HepG2 (cell line): ENCODE results near the gene MYH7. TPM values are rescaled to one million over a fixed set of nuclear protein-coding genes. Genes with fewer than 3 reads are reported as not detected.

Experiments
- DBP ChIP-seq: sonication (generic); formaldehyde crosslinking; IDR thresholded peaks from 2 replicates; pipeline ENCODE4 v1.4.0; 2020; ENCODE audit warnings: missing genetic modification reagents; ENCODE audit errors: not compliant biosample characterization
- HIVEP1 ChIP-seq: sonication (generic); formaldehyde crosslinking; IDR thresholded peaks from 2 replicates; pipeline ENCODE4 v1.4.0; 2020; ENCODE audit warnings: mild to moderate bottlenecking, missing genetic modification reagents
- HOXA5 ChIP-seq: sonication (generic); formaldehyde crosslinking; IDR thresholded peaks from 2 replicates; pipeline ENCODE4 v1.4.0; 2020; ENCODE audit warnings: missing genetic modification reagents
- HOXA9 ChIP-seq: sonication (generic); formaldehyde crosslinking; IDR thresholded peaks from 2 replicates; pipeline ENCODE4 v1.8.1; 2022; ENCODE audit warnings: missing genetic modification reagents, mild to moderate bottlenecking, moderate library complexity, borderline replicate concordance
- PAF1 ChIP-seq: IDR thresholded peaks from 2 replicates; pipeline ENCODE4 v1.6.1; 2016; ENCODE audit warnings: missing genetic modification reagents, missing compliant biosample characterization
- PHF21A ChIP-seq: sonication (generic); formaldehyde crosslinking; IDR thresholded peaks from 2 replicates; pipeline ENCODE4 v1.5.0; 2020; ENCODE audit warnings: mild to moderate bottlenecking, missing genetic modification reagents
- PHF8 ChIP-seq: sonication (generic); formaldehyde crosslinking; IDR thresholded peaks from 2 replicates; pipeline ENCODE4 v1.5.0; 2020; ENCODE audit warnings: missing genetic modification reagents
- RORA ChIP-seq: sonication (generic); formaldehyde crosslinking; IDR thresholded peaks from 2 replicates; pipeline ENCODE4 v1.5.0; 2020; ENCODE audit warnings: mild to moderate bottlenecking, missing genetic modification reagents, moderate library complexity
- SOX13 ChIP-seq, 3 experiments: fragments of 450-650 bp in 1 of 3; sonication (generic) in 1 of 3; formaldehyde crosslinking in 1 of 3; IDR thresholded peaks in 2 of 3; conservative IDR thresholded peaks in 1 of 3; 2 replicates each; pipeline versions ENCODE4 v1.5.0 to v1.6.1; 2016 to 2020; ENCODE audit warnings: antibody characterized with exemption in 1 of 3, mild to moderate bottlenecking in 1 of 3, missing compliant biosample characterization in 1 of 3, missing genetic modification reagents in 1 of 3, moderate library complexity in 1 of 3
- SRF ChIP-seq: IDR thresholded peaks from 2 replicates; pipeline ENCODE4 v1.6.1; 2011; ENCODE audit warnings: mild to moderate bottlenecking, low read depth, low read length, moderate library complexity
- TBX3 ChIP-seq: fragments of 450-650 bp; IDR thresholded peaks from 2 replicates; pipeline ENCODE4 v1.6.1; 2017; ENCODE audit warnings: antibody characterized with exemption, mild to moderate bottlenecking, inconsistent platforms, borderline replicate concordance
- YY1 ChIP-seq: IDR thresholded peaks from 2 replicates; pipeline ENCODE4 v1.6.1; 2011; ENCODE audit warnings: low read length, low read depth, moderate library complexity, mild to moderate bottlenecking; ENCODE audit not compliant: insufficient read depth, insufficient replicate concordance
- ZHX2 ChIP-seq, 2 experiments: sonication (generic) in 1 of 2; formaldehyde crosslinking in 1 of 2; IDR thresholded peaks; 2 replicates each; pipeline versions ENCODE4 v1.6.1 to v1.9.0; 2014 to 2022; ENCODE audit warnings: antibody characterized with exemption in 1 of 2, borderline replicate concordance in 1 of 2, inconsistent platforms in 1 of 2, low read depth in 1 of 2, missing genetic modification reagents in 1 of 2
- ZNF33A ChIP-seq: sonication (generic); formaldehyde crosslinking; IDR thresholded peaks from 2 replicates; pipeline ENCODE4 v1.5.1; 2020; ENCODE audit warnings: missing genetic modification reagents, mild to moderate bottlenecking, moderate library complexity, borderline replicate concordance
- ZNF557 ChIP-seq: sonication (generic); formaldehyde crosslinking; IDR thresholded peaks from 2 replicates; pipeline ENCODE4 v1.4.0; 2020; ENCODE audit warnings: missing genetic modification reagents
- ZNF589 ChIP-seq: sonication (generic); formaldehyde crosslinking; conservative IDR thresholded peaks from 2 replicates; pipeline ENCODE4 v1.8.0; 2022; ENCODE audit warnings: mild to moderate bottlenecking, moderate library complexity, missing genetic modification reagents
- ZNF652 ChIP-seq: IDR thresholded peaks from 2 replicates; pipeline ENCODE4 v1.6.1; 2016; ENCODE audit warnings: low read depth, borderline replicate concordance
- ZSCAN21 ChIP-seq: sonication (generic); formaldehyde crosslinking; IDR thresholded peaks from 2 replicates; pipeline ENCODE4 v1.8.0; 2022; ENCODE audit warnings: mild to moderate bottlenecking, missing genetic modification reagents, moderate library complexity, borderline replicate concordance
- ZZZ3 ChIP-seq: sonication (generic); formaldehyde crosslinking; IDR thresholded peaks from 2 replicates; pipeline ENCODE4 v1.4.0; 2020; ENCODE audit warnings: missing genetic modification reagents, mild to moderate bottlenecking, borderline replicate concordance
- polyA plus RNA-seq, 8 experiments: library from polyadenylated mRNA; depleted of rRNA in 3 of 8; stranded (reverse) in 7 of 8; unstranded in 1 of 8; fragments of >200 nt; fragmentation: Illumina TruSeq in 4 of 8; extraction: Trizol in 4 of 8; gene quantifications; 2 replicates each; pipeline versions ENCODE4 v1.2.1 to v1.2.3, GENCODE V29; 2011 to 2016; ENCODE audit warnings: low read depth in 4 of 8, missing spikeins in 1 of 8, mixed read lengths in 1 of 8; ENCODE audit not compliant: insufficient read depth in 1 of 8
- total RNA-seq, 5 experiments: library from RNA; depleted of rRNA; stranded (reverse); fragments of >200 nt; fragmentation: Illumina TruSeq; extraction: Trizol; gene quantifications; 2 replicates each; pipeline ENCODE4 v1.2.3, GENCODE V29; 2016; ENCODE audit warnings: low read depth in 1 of 5
- TF ChIP-seq, protein P1 (sequence below): sonication (generic); formaldehyde crosslinking; IDR thresholded peaks from 2 replicates; pipeline ENCODE4 v1.8.0; 2022; ENCODE audit warnings: low read depth, missing genetic modification reagents

The MYH7 gene
- total and polyA plus RNA-seq, 2 of the 13 experiments (the other 11 are each of a cell fraction or from before 2014, with no cell fraction given): 0.04 TPM; not detected in 1

GRCh38 chr14:23469127-23469905 is 33.9 kb upstream of the MYH7 start, which contains the start of gene NGDN (continued):
- TF ChIP-seq ZHX2 (IDR thresholded peaks at IDR 0.05; ENCODE audit: low read depth): peak; percentile 97
- TF ChIP-seq ZHX2 (CRISPR knock-in tag; IDR thresholded peaks at IDR 0.05; ENCODE audit: borderline replicate concordance): peak; percentile 77; the same call in 1 of the 2 replicates
- peak; percentile 86 for TF ChIP-seq SRF
- TF ChIP-seq PHF21A (CRISPR knock-in tag): peak; percentile 91
- no peak for TF ChIP-seq ZNF589
- TF ChIP-seq HOXA5 (CRISPR knock-in tag): peak; percentile 88
- TF ChIP-seq ZNF652 (CRISPR knock-in tag): peak; percentile 8; the same call in 1 of the 2 replicates
- no peak for TF ChIP-seq RORA (CRISPR knock-in tag)
- no peak; the same call in 1 of the 2 replicates for TF ChIP-seq ZSCAN21 (CRISPR knock-in tag)
- peak; percentile 100 for TF ChIP-seq PHF8 (CRISPR knock-in tag)
- TF ChIP-seq ZNF33A (CRISPR knock-in tag): no peak
- TF ChIP-seq, protein P1, sequence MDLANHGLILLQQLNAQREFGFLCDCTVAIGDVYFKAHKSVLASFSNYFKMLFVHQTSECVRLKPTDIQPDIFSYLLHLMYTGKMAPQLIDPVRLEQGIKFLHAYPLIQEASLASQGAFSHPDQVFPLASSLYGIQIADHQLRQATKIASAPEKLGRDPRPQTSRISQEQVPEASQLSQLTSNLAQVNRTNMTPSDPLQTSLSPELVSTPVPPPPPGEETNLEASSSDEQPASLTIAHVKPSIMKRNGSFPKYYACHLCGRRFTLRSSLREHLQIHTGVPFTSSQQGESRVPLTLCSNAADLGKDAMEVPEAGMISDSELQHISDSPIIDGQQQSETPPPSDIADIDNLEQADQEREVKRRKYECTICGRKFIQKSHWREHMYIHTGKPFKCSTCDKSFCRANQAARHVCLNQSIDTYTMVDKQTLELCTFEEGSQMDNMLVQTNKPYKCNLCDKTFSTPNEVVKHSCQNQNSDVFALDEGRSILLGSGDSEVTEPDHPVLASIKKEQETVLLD: no peak
- peak; percentile 49; the same call in 1 of the 2 replicates for TF ChIP-seq TBX3
- TF ChIP-seq PAF1: no peak
- 0 out of 2 replicates have a peak, but pooled peaks have one; percentile 26 for TF ChIP-seq SOX13 (IDR thresholded peaks at IDR 0.05)
- peak in 1 of 2 experiments; percentile 58; a peak in 1 of 4 replicates for TF ChIP-seq SOX13 (CRISPR knock-in tag; conservative IDR thresholded peaks at IDR 0.05 in 1 of 2, IDR thresholded peaks at IDR 0.05 in 1 of 2)
- peak; percentile 81; the same call in 1 of the 2 replicates for TF ChIP-seq ZNF557 (CRISPR knock-in tag)
- TF ChIP-seq YY1: peak; percentile 99
- TF ChIP-seq HOXA9: no peak
- TF ChIP-seq HIVEP1 (CRISPR knock-in tag): peak; percentile 39; the same call in 1 of the 2 replicates
- TF ChIP-seq DBP (CRISPR knock-in tag): peak; percentile 52
- TF ChIP-seq ZZZ3 (CRISPR knock-in tag): peak; percentile 54
